LNCAP (cell line): ENCODE measurements around the gene MRI1.

Source experiments
- TF ChIP-seq, protein P1 (sequence below): fragments of 450-650 bp; IDR thresholded peaks from 2 replicates; pipeline ENCODE4 v1.5.1; 2017; ENCODE audit warnings: mild to moderate bottlenecking

The MRI1 gene

DNA sequence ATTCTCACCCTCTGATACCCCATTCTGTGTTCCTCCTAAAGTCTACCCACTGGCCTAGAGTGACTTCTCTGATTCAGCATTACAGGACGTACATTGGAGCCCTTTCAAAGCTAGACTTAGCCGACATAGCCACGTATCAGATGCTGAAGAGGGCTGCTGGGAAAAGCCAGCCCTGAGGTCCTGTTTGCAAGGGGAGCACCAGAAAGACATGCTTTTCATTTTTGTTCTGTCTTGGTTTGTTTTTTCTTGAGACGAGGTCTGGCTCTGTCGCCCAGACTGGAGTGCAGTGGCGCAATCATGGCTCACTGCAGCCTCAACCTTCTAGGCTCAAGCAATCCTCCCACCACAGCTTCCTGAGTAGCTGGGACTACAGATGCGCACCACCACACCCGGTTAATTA, 24.7 kb downstream of the MRI1 start:
- TF ChIP-seq, protein P1, sequence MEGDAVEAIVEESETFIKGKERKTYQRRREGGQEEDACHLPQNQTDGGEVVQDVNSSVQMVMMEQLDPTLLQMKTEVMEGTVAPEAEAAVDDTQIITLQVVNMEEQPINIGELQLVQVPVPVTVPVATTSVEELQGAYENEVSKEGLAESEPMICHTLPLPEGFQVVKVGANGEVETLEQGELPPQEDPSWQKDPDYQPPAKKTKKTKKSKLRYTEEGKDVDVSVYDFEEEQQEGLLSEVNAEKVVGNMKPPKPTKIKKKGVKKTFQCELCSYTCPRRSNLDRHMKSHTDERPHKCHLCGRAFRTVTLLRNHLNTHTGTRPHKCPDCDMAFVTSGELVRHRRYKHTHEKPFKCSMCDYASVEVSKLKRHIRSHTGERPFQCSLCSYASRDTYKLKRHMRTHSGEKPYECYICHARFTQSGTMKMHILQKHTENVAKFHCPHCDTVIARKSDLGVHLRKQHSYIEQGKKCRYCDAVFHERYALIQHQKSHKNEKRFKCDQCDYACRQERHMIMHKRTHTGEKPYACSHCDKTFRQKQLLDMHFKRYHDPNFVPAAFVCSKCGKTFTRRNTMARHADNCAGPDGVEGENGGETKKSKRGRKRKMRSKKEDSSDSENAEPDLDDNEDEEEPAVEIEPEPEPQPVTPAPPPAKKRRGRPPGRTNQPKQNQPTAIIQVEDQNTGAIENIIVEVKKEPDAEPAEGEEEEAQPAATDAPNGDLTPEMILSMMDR: no peak

DNA sequence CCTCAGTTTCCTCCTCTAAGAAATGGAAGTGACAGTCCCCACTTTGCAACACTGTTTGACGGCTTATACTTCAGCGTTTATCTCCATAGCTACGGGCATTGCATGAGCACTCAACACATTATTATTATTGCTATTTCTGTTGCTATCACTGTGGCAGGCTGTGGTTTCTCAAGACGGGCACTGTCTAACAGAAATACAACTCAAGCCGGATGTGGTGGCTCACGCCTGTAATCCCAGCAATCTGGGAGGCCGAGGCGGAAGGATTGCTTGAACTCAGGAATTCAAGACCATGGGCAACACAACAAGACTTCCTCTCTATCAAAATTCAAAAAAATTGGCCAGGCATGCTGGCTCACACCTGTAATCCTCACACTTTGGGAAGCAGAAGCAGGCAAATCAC, 26.0 kb downstream of the MRI1 start:
- TF ChIP-seq, protein P1: no peak

DNA sequence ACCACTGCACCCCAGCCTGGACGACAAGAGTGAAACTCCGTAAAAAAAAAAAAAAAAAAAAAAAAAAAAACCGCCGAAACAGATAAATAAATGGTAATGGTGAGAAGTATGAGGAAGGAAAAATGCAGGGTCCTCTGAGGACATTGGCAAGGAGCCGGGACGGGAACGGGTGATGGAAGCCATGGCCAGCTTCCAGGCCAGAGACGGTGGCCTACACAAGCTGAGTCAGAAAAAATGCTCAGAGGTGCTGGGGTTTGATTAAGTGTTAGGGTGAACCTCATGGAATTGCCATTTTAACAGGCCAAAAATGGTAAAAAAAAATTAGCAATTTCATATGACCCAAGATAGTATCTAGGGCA, 30.1 kb downstream of the MRI1 start:
- TF ChIP-seq, protein P1: no peak

DNA sequence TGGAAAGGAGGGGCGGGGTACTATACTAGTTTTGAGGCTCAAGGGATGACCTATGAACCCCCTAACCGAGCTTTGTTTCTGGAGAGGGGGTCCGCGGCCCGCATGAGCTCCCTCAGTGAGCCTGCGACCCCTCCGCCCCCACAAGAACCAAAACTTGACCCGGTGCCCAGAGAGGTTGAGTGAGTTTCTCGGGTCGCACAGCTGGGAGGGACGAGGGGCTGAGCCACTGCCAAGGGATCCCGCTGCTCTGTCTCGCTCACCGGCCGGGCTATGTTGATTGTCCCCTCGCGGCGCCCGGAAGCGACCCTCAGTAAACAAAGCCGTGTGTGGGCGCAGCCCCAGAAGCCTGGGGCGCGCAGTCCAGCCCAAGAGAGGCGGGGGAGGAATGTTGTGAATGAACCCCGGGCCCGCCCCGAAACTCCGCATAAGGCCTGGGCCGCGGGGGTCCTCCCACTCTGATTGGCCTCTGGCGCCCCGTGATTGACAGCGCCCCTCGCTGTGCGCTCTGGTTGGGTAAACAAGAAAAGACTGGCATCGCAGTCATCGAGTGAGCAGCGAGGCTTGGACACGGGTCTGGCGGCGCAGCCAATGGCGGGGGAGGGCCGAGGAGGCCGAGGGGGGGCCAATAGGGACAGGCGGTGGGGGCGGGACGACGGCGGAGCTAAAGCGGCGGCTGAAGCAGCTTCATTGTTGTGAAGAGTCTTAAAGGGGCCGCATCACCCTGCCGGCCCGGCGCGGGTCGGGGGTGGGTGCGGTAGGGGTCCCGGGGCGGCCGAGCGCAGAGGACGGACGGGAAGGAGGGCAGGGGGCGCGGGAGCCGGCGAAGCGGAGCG, 30.7 kb downstream of the MRI1 start, which contains the start of gene ZSWIM4:
ZSWIM4 (plus strand) TSS at position 687 of the 833 bp plus-strand sequence. CDS start 206 bp downstream, outside the sequence.
- TF ChIP-seq, protein P1: no peak

DNA sequence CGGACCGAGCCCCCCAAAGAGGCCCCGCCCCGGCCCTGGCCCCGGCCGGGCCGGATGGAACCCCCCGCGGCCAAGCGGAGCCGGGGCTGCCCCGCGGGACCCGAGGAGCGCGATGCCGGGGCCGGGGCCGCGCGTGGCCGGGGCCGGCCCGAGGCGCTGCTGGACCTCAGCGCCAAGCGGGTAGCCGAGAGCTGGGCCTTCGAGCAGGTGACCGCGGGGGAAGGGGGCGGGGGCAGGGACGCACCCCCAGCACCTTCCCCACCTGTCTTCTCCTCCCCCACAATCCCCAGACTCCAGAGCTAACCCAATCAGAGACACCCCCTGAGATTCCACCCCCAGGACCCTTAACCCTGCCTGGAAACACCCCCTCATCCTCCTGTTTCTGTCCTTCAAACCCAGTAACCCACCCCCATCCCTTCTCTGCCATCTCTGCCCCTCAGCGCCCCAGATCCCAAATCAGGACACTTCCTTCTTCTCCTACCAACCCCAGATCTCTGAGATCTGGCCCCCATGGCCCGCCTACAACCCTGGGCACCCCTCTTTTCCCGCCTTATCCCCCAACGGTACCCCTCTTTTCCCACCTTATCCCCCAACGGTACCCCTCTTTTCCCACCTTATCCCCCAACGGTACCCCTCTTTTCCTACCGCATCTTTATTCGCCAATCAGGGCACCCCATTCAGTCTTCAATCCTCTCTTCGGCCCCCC, 31.4 kb downstream of the MRI1 start:
- TF ChIP-seq, protein P1: no peak

DNA sequence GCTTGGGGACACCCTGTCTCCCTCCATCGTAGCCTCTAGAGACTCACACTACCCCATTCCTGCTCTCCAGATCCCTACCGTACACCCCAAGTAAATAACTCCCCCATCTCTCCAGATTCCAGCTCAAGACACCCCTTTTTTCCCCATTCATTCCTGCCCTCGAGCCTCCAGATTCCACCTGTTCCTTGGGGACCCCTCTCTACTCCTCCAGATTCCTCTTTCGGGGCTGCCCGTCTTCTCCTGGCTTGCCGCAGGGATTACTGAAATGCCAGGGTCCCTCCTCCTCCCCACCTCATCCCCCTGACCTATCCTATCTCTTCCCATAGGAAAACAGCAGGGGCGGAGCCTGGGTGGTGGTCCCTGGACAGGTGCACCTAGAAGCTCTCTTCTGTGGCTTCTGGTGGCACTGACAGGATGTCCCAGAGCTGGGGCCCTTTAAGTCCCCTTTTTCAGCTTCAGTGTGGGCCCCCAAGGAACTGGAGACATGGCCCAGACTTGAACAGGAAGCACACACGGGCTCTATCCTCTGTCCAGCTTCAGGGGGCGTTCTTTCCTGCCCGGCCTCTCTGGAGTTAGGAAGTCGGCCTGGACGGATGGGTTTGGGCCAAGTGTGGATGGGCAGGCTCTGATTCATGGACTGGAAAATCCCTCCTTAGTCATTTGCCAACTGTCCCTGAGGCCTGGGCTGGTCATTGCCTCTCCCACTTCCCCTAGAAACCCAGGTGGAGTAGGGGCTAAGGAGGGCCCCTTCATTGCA, 32.2 kb downstream of the MRI1 start:
- TF ChIP-seq, protein P1: no peak

DNA sequence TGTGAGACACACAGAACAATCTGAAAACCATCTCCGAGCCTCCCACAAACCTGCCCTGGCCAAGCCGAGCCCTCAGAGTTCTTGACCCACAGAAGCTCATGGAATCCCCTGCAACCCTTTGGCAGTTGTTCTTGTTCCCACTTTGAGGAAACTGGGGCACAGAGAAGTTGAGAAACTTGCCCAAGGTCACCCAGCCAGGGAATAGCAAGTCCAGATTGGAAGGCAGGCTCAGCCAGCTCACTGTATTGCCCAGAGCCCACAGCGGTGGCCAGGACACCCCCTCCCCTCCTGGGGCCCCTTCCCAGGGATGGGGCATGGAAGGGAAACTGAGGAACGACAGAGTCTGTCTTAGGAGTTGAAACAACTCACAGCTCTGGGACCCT, 32.7 kb downstream of the MRI1 start:
- TF ChIP-seq, protein P1: no peak
